Smooth muscle cell (in vitro differentiated cells): ENCODE measurements around the gene GPR18. TPM values are rescaled to one million over a fixed set of nuclear protein-coding genes. Genes with fewer than 3 reads are reported as not detected.

Source experiments
- DNase-seq: peaks from one replicate; lab custom pipeline; 2025; ENCODE audit not compliant: unreplicated experiment; lab: John Stamatoyannopoulos, UW
- H2AFZ ChIP-seq: fragments of 200-600 bp; sonication (generic); 2 replicates; pipeline ENCODE4 v1.6.0; 2016; ENCODE audit warnings: antibody characterized with exemption, low read depth, mild to moderate bottlenecking
- H3F3A ChIP-seq: fragments of 200-600 bp; sonication (generic); 2 replicates; pipeline ENCODE4 v1.6.0; 2017; ENCODE audit warnings: antibody characterized with exemption, low read depth
- H3K27ac ChIP-seq: fragments of 200-600 bp; sonication (generic); 2 replicates; pipeline ENCODE4 v1.5.1; 2016; ENCODE audit warnings: low read depth, mild to moderate bottlenecking
- H3K27me3 ChIP-seq: fragments of 200-600 bp; sonication (generic); 2 replicates; pipeline ENCODE4 v1.6.1; 2016; ENCODE audit warnings: low read depth, mild to moderate bottlenecking
- H3K36me3 ChIP-seq: fragments of 200-600 bp; sonication (generic); 2 replicates; pipeline ENCODE4 v1.5.1; 2016; ENCODE audit warnings: low read depth
- H3K4me1 ChIP-seq: fragments of 200-600 bp; sonication (generic); 2 replicates; pipeline ENCODE4 v1.5.1; 2016; ENCODE audit warnings: low read depth
- H3K4me2 ChIP-seq: fragments of 200-600 bp; sonication (generic); 2 replicates; pipeline ENCODE4 v1.6.0; 2016; ENCODE audit warnings: mild to moderate bottlenecking
- H3K4me3 ChIP-seq: fragments of 200-600 bp; sonication (generic); 2 replicates; pipeline ENCODE4 v1.5.1; 2016; ENCODE audit warnings: mild to moderate bottlenecking
- H3K79me2 ChIP-seq: fragments of 200-600 bp; sonication (generic); 2 replicates; pipeline ENCODE4 v1.6.0; 2016; ENCODE audit warnings: low read depth, mild to moderate bottlenecking
- H3K9ac ChIP-seq: fragments of 200-600 bp; sonication (generic); 2 replicates; pipeline ENCODE4 v1.6.0; 2016; ENCODE audit warnings: low read depth
- H3K9me3 ChIP-seq: fragments of 200-600 bp; sonication (generic); replicated peaks from 2 replicates; pipeline ENCODE4 v1.5.1; 2016; ENCODE audit warnings: low read depth
- H4K20me1 ChIP-seq: fragments of 200-600 bp; sonication (generic); 2 replicates; pipeline ENCODE4 v1.6.0; 2016; ENCODE audit warnings: low read depth
- CTCF ChIP-seq: fragments of 200-600 bp; sonication (generic); IDR thresholded peaks from 2 replicates; pipeline ENCODE4 v1.5.1; 2017; ENCODE audit warnings: borderline replicate concordance, mild to moderate bottlenecking, antibody characterized with exemption; ENCODE audit not compliant: insufficient read depth, poor library complexity, severe bottlenecking
- WGBS: methylation state at CpG from one replicate; pipeline ENCODE4 v1.1.7; 2016; ENCODE audit warnings: low lambda C conversion rate; 5-methylcytosine and 5-hydroxymethylcytosine counted together
- polyA plus RNA-seq: library from polyadenylated mRNA; unstranded; fragments of >200 nt; fragmentation: Nextera tagmentation; extraction: Ambion mirVana; gene quantifications from 2 replicates; pipeline ENCODE4 v1.2.1, GENCODE V29; 2016
- total RNA-seq: library from RNA; depleted of rRNA; stranded (reverse); fragments of >200 nt; gene quantifications from 2 replicates; pipeline ENCODE4 v1.2.3, GENCODE V29; 2014

GPR18 gene
- total and polyA plus RNA-seq, 2 experiments from 2014 or later = not detected

- no peak overlapping the region for H2AFZ ChIP-seq
- peaks cover 9% of the 10 kb centered on the region for H3K4me1 ChIP-seq
- H3K27ac ChIP-seq = no peak overlapping the region
- H3F3A ChIP-seq = no peaks in the 10 kb centered on the region
- TF ChIP-seq CTCF = no peak
- no peaks in the 10 kb centered on the region for H3K27me3 ChIP-seq
- no peak overlapping the region for H3K4me3 ChIP-seq
- no peak overlapping the region for H3K9ac ChIP-seq
- no peak for DNase-seq
- H3K4me2 ChIP-seq = no peak overlapping the region
- no peaks in the 10 kb centered on the region for H3K36me3 ChIP-seq
- peaks cover 4% of the 10 kb centered on the region for H4K20me1 ChIP-seq
- H3K9me3 ChIP-seq = no peaks in the 10 kb centered on the region
- H3K79me2 ChIP-seq = no peaks in the 10 kb centered on the region
- 98% methylated on average over 3 of the region's 3 CpGs for WGBS
Observed at GRCh38 chr13:99258946-99259345, 767 bp upstream of the GPR18 start.

DNA sequence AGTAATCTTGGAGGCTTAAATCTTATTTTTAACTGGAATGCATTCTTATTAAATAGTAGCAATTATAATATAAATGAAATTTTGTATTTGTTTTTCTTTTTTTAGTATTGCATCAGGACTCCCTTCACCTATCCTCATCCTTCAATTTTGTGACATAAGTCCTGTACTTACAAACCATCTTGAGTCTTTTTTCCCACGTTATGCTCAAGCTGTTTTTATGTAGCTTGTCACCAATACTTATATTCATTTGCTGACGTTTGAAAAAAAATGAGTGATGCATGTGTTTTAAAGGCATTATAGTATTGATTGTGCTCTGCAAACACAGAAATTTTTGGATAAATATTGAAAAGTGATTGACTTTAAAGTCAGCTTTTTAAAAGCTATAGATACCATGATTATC lies 888 bp downstream of the GPR18 start:
- Histone ChIP-seq H3K4me3 (no peak overlapping the region), H3K27ac (no peak overlapping the region), H2AFZ (no peak overlapping the region), H3K79me2 (no peaks in the 10 kb centered on the region), H4K20me1 (peaks cover 4% of the 10 kb centered on the region), H3K9ac (no peak overlapping the region), H3F3A (no peaks in the 10 kb centered on the region), H3K4me1 (peaks cover 9% of the 10 kb centered on the region), H3K27me3 (no peaks in the 10 kb centered on the region), H3K36me3 (no peaks in the 10 kb centered on the region), H3K9me3 (no peaks in the 10 kb centered on the region), H3K4me2 (peak overlapping the region; percentile 7)
- no peak for DNase-seq
- WGBS = 96% methylated on average over 2 of the region's 2 CpGs
- no peak for TF ChIP-seq CTCF

GRCh38 chr13:99256709-99257108 lies 1.5 kb downstream of the GPR18 start:
- no peaks in the 10 kb centered on the region for H3K79me2 ChIP-seq
- H2AFZ ChIP-seq = no peak overlapping the region
- WGBS = 49% methylated on average over 3 of the region's 3 CpGs
- H3K36me3 ChIP-seq = no peaks in the 10 kb centered on the region
- TF ChIP-seq CTCF = no peak
- no peak overlapping the region for H3K27ac ChIP-seq
- no peak for DNase-seq
- H3K4me1 ChIP-seq = peaks cover 9% of the 10 kb centered on the region
- no peaks in the 10 kb centered on the region for H3F3A ChIP-seq
- no peak overlapping the region for H3K9ac ChIP-seq
- H3K9me3 ChIP-seq = no peaks in the 10 kb centered on the region
- H3K4me2 ChIP-seq = peak overlapping the region; percentile 7
- peaks cover 9% of the 10 kb centered on the region for H4K20me1 ChIP-seq
- no peaks in the 10 kb centered on the region for H3K27me3 ChIP-seq
- no peak overlapping the region for H3K4me3 ChIP-seq

DNA sequence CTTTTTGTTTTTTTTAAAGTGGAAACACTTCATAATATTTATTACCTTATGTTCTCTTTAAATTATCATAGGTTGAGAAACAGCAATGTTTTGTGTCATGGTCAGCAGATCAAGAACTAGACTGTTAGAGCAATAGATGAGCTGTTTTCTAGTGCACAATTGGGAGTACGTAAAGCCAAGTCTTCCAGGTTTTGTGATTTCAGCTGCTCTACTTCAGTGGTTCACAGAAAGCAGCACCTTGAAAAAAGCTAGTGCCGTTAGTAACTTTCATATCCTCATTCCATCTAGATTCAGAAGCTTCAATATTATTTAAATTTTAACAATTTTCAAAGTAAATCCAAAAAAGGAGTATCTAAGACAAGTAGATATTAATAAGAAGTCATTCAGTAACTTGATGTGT lies 1.9 kb downstream of the GPR18 start:
- H3F3A ChIP-seq = no peaks in the 10 kb centered on the region
- no peak overlapping the region for H2AFZ ChIP-seq
- no peak overlapping the region for H3K4me3 ChIP-seq
- DNase-seq = no peak
- peak overlapping the region; percentile 7 for H3K4me2 ChIP-seq
- no peaks in the 10 kb centered on the region for H3K79me2 ChIP-seq
- peaks cover 9% of the 10 kb centered on the region for H4K20me1 ChIP-seq
- whole genome bisulfite sequencing = 93% methylated on average over 2 of the region's 2 CpGs
- no peak for TF ChIP-seq CTCF
- no peaks in the 10 kb centered on the region for H3K27me3 ChIP-seq
- no peaks in the 10 kb centered on the region for H3K36me3 ChIP-seq
- no peak overlapping the region for H3K9ac ChIP-seq
- H3K4me1 ChIP-seq = peaks cover 9% of the 10 kb centered on the region
- no peak overlapping the region for H3K27ac ChIP-seq
- H3K9me3 ChIP-seq = no peaks in the 10 kb centered on the region
